ENCODE measurements around the gene MORC4.
A peak's percentile ranks its signal among the peaks of the same experiment; 100 is the strongest.
"Not testable (repeated sequence)": the region's sequence is repeated elsewhere in the genome, so short reads cannot be mapped to it uniquely, and the experiment has no call there.

Gene MORC4

GRCh38 chrX:107000013-107000515 lies at the start of gene MORC4:
TSS of gene MORC4 (minus strand) at chrX:107000212. CDS start at chrX:106999969, 243 bp downstream.
- DNase-seq = no peak

GRCh38 chrX:107047622-107048021 lies 47.6 kb upstream of the MORC4 start:
- DNase-seq = no peak

GRCh38 chrX:107029752-107030151 lies 29.7 kb upstream of the MORC4 start:
- no peak for DNase-seq

DNA sequence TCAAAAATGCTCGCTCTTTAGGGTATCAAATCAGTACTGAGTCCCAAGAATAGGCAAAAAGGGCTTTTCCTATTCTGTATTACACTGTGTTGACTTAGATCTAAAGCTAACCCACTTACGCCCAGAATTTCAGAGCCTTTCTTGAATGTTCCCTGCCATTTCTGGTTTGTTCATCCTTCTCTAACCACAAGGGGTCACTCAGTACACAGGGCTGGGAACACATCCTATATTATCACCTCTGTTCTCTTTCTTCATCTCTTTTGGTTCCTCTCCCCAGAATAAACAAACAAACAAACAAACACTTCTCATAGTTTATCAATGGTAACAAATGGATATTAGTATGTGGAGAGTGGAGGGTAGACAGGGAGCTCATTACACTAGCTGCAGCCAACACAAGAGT lies 25.5 kb upstream of the MORC4 start:
- no peak for DNase-seq

DNA sequence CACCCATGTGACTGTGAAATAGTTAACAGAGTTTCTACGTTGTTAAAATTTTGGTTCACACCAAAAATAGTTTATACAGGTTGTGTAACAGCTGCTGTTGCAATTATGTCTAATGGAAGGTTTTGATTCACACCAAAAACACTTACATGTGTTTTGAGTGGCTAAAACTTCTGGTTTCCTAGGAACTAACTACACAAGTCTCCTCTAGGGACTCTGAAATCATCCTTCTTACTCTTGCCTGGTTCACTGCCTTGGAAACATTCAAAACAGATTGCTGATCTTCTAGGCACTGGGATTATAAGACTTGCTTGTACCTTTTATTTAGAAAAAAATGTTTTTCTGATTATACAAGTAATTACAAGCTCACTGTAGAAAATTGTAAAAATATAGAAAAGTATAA lies 14.9 kb upstream of the MORC4 start:
- no peak for DNase-seq

DNA sequence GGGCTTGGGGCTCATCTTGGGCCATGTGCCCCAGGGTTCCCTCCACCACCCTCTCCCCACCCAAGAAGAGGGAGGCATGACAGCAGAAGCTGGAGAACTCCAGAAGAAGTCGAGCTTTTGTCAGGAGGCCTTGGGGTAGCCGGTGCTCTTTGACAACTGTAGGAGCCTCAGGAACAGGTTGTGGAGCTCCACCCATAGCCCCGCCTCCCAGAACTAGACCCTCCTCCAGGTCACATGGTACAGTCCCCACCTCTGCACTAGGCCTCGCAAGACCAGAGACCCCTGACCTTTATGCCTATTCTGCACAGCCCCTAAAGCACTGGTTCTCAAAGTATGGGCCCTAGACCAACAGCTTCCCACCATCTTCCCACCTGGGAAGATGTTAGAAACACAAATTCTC lies 8.0 kb upstream of the MORC4 start:
- DNase-seq = no peak

DNA sequence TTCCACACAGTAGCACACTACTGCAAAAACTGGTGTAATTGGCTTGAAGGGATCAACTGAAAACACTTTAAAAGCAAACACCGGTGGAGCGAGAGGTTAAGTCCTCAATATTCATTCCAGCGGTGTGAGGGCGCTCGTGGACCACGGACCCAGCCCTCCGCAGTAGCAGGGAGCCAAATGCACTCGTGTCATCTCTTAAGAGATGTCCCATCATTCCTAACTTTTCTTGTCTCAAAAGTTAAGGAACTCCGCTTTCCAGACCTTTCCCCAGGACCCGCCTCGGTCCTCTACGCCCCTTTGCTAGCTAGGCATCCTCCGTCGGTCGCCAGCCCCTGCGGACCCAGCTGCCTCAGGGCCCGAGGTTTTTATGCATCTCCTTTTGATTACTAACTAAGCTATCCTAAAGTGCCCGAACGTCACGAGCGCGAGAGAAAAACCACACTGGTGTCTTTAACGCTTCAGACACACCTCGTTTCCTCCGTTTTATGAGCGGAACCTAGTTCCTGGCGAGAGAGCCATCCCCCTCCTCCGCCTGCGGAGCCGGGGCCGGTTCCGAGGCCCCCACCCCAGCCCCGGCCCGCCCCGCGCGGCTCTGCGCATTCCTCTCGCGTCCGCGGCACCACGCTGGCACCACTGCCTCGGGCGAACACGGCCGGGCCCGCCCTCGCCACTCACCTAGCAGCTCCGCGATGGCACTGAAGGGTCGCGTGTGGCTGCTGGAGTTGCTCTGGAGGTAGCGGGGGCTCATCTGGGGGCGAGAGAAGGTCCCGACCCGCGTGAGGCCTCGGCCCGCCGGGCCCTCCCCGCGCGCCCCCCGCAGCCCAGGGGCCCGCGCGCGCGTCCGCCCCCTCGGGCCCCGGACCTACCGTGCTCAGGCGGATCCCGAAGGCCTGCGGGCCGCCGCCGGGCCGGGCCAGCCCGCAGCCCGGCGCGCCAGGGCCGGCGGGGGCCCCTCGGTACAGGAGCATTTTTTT lies 723 bp downstream of the MORC4 start:
- DNase-seq = peak in 1 of 2 donors; percentile 0

GRCh38 chrX:106997611-106998010 lies 2.4 kb downstream of the MORC4 start:
- no peak for DNase-seq

GRCh38 chrX:106995678-106996077 lies 4.3 kb downstream of the MORC4 start:
- DNase-seq = no peak

DNA sequence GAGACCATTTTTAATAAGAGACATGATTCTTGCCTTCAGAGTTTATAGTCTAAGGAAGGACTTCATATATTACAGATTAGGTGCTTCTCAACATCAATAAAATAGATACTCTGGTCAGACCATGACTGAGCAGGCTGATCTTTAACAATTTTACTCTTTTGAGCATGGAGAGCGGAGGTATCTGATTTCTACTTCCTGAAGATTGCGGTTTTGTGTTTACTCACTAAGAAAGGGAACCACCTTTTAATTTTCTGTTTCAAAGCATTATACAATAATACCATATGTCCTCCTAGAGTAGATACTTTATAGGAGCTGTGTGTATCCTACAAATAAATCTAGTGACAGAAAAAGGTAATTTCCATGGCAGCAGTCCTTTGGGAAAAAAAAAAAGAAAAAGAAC lies 12.5 kb downstream of the MORC4 start:
- DNase-seq = no peak

- DNase-seq = no peak
Measured at GRCh38 chrX:106980952-106981626, 18.9 kb downstream of the MORC4 start.

DNA sequence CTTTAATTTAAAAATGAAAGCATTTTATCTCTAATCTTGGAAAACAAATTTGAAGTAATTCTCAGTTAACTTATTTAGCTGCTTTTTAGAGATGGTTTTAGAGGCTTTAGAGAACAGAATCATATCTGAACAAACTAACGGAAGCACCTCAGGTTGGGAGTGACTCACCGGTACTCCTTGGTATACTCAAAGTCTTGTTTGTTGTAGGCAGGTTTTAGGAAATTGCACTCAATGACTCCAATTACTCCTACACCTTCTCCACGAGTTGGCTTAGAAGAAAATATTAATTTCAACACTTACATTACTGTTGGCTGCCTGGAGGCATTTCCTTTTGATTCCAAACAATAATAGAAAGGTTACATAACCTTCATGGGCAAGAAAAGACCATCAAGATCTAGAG lies 23.6 kb downstream of the MORC4 start:
- no peak for DNase-seq

GRCh38 chrX:106973433-106974149 lies 26.4 kb downstream of the MORC4 start:
- DNase-seq = no peak

- DNase-seq = no peak
Measured at GRCh38 chrX:106972896-106973295, 27.1 kb downstream of the MORC4 start.

DNA sequence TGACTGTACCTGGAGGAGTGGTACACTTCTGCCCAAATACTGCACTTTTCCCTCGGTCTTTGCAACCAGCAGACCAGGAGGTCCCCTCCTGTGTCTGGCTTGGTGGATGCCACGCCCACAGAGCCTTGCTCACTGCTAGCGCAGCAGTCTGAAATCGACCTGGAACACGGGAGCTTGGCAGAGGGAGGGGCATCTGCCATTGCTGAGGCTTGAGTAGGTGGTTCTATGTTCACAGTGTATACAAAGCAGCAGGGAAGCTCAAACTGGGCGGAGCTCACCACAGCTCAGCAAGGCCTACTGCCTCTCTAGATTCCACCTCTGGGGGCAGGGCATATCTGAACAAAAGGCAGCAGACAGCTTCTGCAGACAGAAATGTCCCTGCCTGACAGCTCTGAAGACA lies 33.5 kb downstream of the MORC4 start:
- DNase-seq = not testable (repeated sequence)

DNA sequence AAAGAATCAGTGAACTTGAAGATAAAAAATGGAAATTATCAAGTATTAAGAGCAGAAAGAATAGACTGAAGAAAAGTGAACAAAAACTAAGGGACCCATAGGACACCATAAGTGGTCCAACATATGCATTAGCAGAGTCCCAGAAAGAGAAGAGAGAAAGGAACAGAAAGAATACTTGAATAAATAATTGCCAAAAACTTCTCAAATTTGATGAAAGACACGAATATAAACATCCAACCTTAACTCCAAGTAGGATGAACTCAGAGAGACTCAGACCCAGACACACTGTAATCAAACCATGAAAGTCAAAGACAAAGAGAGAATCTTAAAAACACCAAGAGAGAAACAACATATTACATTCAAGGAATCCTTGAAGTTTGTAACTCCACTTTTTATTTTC lies 35.7 kb downstream of the MORC4 start:
- DNase-seq = no peak

- DNase-seq = no peak
Measured at GRCh38 chrX:106963111-106963510, 36.9 kb downstream of the MORC4 start.

- no peak for DNase-seq
Measured at GRCh38 chrX:106959901-106960300, 40.1 kb downstream of the MORC4 start.

DNA sequence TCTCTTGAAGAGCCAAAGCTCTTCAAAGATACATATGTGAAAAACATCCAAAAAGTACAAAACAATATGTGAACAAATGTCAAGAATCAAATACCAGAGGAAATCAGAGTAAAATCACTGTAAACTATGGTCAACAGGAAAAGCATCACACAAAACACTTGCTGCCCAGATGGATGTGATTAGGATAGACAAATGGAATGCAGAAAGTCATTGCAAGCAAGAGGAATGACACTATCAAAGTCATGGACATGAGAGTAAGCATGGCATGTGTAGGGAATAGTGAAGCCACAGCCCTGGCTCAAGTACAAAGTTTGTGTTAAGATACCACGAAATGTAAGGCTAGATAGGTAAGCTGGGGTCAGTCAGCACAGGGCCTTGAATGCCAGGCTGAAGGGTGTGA lies 42.2 kb downstream of the MORC4 start:
- no peak for DNase-seq

- no peak for DNase-seq
Measured at GRCh38 chrX:106955004-106955772, 44.8 kb downstream of the MORC4 start.

GRCh38 chrX:106954041-106954440 lies 46.0 kb downstream of the MORC4 start:
- DNase-seq = no peak

DNA sequence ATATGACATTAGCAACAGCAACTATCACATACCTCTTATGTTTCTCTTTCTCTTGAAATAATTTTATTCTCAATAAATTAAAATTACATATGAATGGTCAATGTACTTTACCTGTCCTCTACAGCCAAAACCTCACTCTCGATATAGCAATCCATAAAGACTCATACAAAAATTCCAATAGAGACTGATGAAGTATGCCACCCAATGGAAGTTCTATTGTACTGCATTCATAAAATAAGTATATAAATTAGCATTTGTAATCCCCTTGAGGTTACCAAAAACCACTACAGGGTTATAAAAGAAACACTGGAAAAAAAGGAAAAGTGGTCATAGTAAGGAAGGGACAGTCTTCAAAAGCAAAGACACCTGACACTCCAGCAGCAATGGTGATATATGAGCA lies 47.0 kb downstream of the MORC4 start:
- no peak for DNase-seq
